Measurements from ENCODE around the gene ABCA1.

ABCA1 gene

DNA sequence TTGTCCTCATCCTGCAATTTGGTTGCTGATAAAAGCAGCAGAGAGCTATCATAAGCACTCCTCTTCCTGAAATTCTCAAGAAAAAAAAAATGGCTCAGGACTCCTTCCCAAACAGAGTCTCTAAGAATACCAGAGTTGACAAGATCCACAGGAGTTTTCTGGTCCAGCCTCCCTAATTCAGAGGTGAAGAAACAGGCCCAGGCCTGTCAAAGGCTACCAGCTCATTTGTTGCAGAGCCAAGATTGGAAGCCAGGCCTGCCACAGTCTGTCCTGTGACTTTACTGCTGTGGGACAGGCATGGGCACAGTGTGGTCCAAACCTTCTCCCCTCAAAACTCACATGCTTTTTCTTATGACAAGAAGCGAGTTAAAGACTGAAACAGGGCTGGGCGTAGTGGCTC is 122.5 kb downstream of the ABCA1 start:
- no peak for TF ChIP-seq CTCF (IDR thresholded peaks at IDR 0.05; ENCODE audit: low read depth, low read length)
- H3K4me3 ChIP-seq (ENCODE audit: low read depth, low read length) = no peak overlapping the region

DNA sequence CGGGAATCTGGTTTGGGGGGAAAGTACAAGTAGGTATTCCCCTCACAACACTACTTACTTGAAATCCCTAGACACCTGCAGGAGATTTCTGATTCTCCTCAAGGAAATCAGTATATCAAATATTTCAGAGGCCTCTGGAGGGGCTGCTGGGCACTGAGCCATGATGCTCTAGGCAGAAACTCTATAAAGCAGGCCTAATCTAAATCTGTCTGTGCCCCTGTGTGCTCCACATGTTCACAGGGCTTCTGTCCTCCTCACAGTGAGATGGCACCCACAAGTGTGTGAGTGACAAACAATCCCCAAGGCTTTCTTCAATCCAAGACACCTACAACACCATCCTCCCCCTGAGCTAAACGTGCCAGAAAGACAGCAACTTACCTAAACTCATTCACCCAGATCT is 125.0 kb downstream of the ABCA1 start:
- no peak overlapping the region for H3K4me3 ChIP-seq (ENCODE audit: low read depth, low read length)
- no peak for TF ChIP-seq CTCF (IDR thresholded peaks at IDR 0.05; ENCODE audit: low read depth, low read length)

GRCh38 chr9:104802110-104802509 is 125.8 kb downstream of the ABCA1 start:
- H3K4me3 ChIP-seq (ENCODE audit: low read depth, low read length) = no peak overlapping the region
- TF ChIP-seq CTCF (IDR thresholded peaks at IDR 0.05; ENCODE audit: low read depth, low read length) = no peak

DNA sequence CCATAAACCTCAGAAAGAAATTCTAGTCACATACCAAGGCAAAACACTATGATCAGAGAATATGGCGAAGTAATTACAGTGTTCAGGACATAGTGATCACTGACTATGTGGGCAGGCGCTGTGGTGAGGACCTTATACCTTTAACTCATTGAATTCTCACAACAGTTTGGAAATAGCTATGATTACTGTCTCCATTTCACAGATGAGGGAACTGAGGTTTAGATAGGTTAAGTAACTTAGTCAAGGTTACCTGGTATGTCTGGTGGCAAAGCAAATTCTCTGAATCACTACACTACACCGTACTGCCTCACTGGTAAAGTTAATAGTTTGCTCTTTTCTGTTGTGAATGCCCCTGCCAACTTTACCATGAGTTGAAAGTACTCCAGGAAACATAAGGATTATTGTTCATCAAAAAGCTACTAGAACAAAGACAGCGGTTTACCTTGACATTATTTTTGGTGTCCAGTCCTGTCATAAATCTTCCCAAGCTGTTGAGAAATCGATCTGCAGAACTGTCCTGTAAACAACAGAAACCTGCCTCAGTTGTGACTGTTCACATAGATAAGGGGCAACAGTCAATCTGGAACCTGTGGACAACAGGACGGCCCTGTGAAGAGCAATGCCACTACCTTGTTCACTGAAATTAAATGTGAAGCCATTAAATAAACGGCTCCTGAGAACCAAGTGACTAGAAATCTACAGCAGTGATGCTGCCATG is 127.7 kb downstream of the ABCA1 start:
- H3K4me3 ChIP-seq (ENCODE audit: low read depth, low read length) = no peak overlapping the region
- TF ChIP-seq CTCF (IDR thresholded peaks at IDR 0.05; ENCODE audit: low read depth, low read length) = no peak

DNA sequence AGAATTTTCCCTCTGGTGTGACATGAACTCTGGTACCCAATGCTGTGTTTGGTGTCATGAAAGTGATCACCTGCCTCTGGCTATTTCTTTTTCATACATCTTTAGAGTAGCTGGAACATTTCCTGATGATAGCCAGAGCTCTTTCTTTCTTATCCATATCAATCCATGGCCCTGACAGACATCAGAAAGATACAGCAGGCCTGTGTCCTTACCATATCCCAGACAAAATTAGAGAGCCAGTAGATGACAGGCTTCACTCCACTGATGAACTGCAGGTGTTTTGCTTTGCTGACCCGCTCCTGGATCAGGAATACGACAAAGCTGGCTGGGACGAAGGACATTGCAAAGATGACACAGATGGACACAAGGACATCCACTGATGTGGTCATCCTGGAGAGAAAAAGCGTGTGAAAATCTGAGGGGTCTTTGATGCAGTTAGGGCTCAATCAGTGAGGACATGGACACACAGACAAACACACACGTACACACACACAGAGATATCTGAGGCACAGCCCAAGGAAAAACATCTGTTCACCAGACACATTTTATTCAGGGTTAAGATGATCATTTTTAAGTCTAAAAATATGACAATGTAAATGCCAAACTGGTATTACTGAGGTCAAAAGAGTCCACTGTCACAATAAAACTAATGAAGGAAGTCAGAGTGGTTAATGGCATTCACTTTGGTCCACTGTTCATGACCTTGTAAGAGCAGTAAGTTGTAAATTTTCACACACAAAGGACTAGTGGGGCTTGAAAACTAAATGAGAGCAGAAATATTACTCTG is 129.6 kb downstream of the ABCA1 start:
- no peak overlapping the region for H3K4me3 ChIP-seq (ENCODE audit: low read depth, low read length)

GRCh38 chr9:104795857-104796256 is 132.1 kb downstream of the ABCA1 start:
- no peak overlapping the region for H3K4me3 ChIP-seq (ENCODE audit: low read depth, low read length)
- no peak for TF ChIP-seq CTCF (IDR thresholded peaks at IDR 0.05; ENCODE audit: low read depth, low read length)

More for the DNA sequence above, 129.6 kb downstream of the ABCA1 start:
- TF ChIP-seq CTCF (IDR thresholded peaks at IDR 0.05; ENCODE audit: low read depth, low read length) = no peak

GRCh38 chr9:104795082-104795481 is 132.9 kb downstream of the ABCA1 start:
- TF ChIP-seq CTCF (IDR thresholded peaks at IDR 0.05; ENCODE audit: low read depth, low read length) = no peak
- no peak overlapping the region for H3K4me3 ChIP-seq (ENCODE audit: low read depth, low read length)
